ENCODE results near the gene RAET1G.
A peak's percentile ranks its signal among the peaks of the same experiment; 100 is the strongest.

The RAET1G gene

DNA sequence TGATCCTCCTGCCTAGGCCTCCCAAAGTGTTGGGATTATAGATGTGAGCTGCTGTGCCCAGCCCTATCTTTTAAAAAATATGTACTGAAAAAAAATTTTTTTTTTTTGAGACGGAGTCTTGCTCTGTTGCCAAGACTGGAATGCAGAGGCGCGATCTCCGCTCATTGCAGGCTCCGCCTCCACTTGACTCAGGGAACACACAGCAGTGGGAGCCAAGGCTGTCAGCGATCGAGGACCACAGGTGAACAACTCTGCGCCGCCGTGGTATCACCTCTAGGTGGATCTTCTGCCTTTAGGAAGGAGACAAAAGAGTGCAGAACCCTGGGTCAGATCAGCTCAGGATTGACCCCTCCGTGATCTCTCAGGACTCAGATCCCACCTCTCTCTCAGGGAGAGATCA is 38.7 kb downstream of the RAET1G start:
- H3K4me3 ChIP-seq = no peak overlapping the region
- no peak overlapping the region for H3K27ac ChIP-seq

DNA sequence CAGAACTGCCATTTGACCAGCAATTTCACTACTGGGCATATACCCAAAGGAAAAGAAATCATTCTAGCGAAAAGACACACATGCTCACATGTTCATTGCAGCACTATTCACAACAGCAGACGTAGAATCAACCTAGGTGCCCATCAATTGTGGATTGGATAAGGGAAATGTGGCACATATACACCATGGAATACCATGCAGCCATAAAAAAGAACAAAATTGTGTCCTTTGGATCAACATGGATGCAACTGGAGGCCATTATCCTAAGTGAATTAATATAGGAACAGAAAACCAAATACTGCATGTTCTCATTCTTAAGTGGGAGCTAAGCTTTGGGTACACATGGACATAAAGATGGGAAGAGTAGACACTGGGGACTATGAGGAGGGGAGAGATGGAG is 41.1 kb downstream of the RAET1G start:
- H3K4me3 ChIP-seq = no peak overlapping the region
- no peak overlapping the region for H3K27ac ChIP-seq

DNA sequence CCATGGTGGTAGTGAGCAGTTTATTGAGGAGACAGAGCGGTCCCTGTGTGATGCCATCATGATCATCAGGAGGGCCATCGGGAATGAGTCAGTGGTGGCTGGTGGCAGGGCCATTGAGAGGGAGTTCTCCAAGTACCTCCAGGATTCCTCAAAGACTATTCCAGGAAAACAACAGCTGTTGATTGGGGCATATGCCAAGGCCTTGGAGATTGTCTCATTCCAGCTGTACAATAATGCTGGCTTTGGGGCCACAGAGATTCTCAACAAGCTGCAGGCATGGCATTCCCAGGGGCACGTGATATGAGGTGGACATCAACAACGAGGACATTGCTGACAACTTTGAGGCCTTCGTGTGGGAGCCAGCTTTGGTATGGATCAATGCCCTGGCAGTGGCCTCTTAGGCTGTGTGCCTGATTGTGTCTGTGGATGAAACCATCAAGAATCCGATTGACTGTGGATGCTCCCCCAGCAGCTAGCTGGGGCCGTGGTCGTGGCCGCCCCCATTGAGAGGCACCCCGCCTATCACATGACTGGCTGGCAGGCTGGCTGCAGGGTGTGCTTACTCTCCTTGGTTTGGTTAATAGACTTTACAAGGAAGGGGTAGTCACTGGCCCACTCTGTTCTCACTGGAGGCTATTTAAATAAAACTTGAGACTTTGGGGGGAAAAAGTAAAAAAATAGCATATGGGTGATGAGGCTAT is 41.7 kb downstream of the RAET1G start:
- Histone ChIP-seq H3K27ac (no peak overlapping the region), H3K4me3 (no peak overlapping the region)

GRCh38 chr6:149877659-149878058 is 45.3 kb downstream of the RAET1G start:
- no peak overlapping the region for H3K4me3 ChIP-seq
- H3K27ac ChIP-seq = no peak overlapping the region

GRCh38 chr6:149876241-149876933 is 46.5 kb downstream of the RAET1G start:
- no peak overlapping the region for H3K4me3 ChIP-seq

DNA sequence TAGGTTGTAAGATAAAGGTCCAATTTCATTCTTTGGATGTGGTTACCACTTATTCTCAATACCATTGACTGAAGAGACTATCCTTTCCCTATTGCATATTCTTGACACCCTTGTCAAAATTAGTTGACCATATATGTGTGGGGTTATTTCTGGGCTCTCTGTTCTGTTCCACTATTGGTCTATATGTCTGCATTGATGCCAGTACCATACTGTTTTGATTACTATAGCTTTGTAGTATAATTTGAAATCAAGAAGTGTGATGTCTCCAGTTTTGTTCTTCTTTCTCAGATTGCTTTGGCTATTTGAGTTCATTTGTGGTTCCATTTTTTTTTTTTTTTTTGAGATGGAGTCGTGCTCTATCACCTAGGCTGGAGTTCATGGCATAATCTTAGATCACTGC is 50.7 kb downstream of the RAET1G start:
- Histone ChIP-seq H3K4me3 (no peak overlapping the region), H3K27ac (no peak overlapping the region)

More at GRCh38 chr6:149876241-149876933, 46.5 kb downstream of the RAET1G start:
- peak overlapping the region in 2 of 21 experiments; percentile 1 to 26 for H3K27ac ChIP-seq

DNA sequence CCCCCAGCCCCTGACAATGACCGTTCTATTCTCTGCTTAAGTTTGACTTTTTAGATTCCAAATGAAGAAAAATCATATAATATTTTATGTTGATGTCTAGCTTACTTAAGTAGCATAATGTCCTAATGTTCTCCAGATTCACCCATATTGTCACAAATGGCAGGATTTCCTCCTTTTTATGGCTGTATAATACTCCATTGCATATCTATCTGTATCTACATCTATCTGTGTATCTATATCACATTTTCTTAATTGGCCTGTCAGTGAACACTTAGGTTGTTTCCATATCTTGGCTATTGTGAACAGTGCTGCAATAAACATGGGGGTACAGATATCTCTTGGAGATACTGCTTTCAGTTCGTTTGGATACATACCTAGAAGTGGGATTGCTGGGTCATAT is 51.7 kb downstream of the RAET1G start:
- no peak overlapping the region for H3K4me3 ChIP-seq
- H3K27ac ChIP-seq = no peak overlapping the region

- Histone ChIP-seq H3K4me3 (no peak overlapping the region), H3K27ac (no peak overlapping the region)
Measured at GRCh38 chr6:149869275-149869892, 53.5 kb downstream of the RAET1G start.

- Histone ChIP-seq H3K4me3 (no peak overlapping the region), H3K27ac (no peak overlapping the region)
Measured at GRCh38 chr6:149867876-149868640, 54.9 kb downstream of the RAET1G start.
